ENCODE data around the gene SLC6A1.
A peak's percentile ranks its signal among the peaks of the same experiment; 100 is the strongest.
"Not testable (repeated sequence)": the region's sequence is repeated elsewhere in the genome, so short reads cannot be mapped to it uniquely, and the experiment has no call there.

Gene SLC6A1

DNA sequence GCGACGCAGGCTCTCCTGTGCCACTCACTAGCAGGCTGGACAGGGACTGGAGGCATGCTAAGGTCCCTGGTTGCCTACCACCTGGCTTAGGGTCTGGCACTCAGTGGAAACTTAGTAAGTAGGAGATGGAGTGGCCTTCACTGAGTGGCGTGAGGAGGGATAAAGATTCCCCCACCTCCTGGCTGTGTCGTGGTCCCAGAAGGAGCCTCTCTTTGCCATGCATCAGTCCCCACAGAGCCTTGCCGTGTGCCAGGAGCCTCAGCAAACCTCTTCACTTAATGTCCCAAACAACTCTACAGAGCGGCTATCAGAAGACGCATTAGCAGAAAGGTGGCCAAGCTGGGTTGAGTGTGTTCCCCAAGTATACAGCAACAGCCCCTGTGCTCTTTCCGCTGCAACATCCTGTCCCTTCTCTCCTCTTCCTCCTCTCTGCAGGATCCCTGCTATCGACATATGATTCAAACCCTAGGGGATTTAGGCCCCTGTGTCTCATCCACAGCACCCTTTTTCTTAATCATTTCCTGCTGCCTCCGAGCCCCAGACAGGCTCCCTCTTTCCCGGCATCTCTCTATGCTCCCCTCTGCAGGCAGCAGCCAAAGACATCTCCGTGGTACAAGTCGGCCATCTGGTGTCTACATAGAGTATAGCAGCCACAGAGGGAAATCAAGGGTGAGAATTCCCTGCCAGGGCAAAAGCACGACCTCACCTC is 66.7 kb downstream of the SLC6A1 start:
- peak; percentile 23 for DNase-seq (ENCODE audit: low read depth, low spot score)

DNA sequence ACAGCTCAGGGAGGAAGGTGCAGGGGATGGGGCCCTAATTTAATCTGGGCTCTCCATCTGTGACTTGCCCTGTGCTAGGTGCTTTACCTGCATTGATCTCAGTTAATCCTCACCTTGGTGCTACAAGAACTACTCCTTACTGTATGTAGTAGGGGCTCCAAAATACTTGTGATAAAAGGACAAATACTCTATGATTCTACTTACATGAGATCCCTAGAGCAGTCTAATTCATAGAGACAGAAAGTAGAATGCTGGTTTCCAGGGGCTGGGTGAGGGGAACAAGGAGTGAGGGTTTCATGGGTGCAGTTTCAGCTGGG is 67.2 kb downstream of the SLC6A1 start:
- no peak for DNase-seq (ENCODE audit: low read depth, low spot score)

DNA sequence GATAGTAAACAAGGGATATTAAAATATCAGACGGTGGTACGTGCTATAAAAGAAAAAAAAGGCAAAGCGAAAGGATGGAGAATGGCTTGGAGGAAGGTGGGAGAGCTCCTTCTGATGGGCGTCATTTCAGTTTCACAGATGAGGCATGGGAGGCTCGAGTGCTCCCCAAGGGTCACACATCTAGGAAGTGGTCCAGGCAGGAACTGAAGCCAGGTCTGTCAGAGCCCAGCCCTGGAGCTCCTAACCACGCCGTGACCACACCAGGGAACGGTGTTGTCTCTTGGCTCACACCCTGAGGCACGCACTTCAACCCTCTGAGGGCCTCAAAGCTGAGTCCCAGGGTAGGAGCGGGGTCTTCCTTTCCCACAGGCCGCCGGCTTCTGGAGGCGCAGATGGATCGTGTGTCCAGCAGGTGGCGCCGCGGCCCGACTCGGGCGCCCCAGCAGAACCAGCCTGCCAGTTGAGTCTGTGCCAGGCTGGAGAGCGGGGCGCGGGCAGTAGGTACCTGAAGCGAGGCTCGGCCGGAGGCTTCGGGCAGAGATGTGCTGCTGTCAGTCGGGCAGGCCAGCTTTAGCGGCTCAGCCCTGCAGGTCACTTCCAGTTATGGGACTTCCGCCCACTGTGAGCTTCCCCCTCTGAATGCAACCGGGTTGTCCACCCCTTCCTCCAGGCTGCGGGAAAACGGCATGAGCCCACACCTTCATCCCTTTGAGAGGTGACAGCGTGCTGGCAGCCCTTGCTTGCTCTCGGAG is 68.1 kb downstream of the SLC6A1 start:
- DNase-seq (ENCODE audit: low read depth, low spot score), result peak; percentile 23

DNA sequence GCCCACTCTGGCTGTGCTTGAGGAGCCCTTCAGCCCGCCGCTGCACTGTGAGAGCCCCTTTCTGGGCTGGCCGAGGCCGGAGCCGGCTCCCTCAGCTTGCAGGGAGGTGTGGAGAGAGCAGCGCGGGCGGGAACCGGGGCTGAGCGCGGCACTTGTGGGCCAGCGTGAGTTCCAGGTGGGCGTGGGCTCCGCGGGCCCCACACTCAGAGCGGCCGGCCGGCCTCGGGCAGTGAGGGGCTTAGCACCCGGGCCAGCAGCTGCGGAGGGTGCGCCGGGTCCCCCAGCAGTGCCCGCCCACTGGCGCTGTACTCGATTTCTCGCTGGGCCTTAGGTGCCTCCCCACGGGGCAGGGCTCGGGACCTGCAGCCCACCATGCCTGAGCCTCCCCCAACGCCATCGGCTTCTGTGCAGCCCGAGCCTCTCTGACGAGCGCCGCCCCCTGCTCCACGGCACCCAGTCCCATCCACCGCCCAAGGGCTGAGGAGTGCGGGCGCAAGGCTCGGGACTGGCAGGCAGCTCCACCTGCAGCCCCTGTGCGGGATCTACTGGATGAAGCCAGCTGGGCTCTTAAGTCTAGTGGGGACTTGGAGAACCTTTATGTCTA is 68.8 kb downstream of the SLC6A1 start:
- peak; percentile 20 for DNase-seq (ENCODE audit: low read depth, low spot score)

DNA sequence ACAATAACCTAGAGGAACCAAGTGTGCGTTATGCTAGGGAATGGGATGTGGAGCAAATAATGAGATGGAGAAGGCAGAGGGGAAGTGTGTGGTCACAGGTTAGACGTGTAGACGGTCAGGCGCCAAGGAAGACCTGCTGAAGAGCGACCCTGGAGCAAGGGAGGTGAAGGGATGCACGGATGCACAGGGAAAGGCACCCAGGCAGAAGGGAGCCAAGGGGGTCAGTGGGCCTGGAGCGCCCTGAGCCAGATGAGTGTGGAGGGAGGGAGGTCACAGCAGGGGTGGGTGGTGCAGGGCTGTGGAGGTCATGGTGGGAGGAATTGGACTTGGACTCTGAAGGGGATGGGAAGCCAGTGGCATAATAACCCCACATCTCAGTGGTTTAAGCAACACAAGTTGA is 70.2 kb downstream of the SLC6A1 start:
- no peak for DNase-seq (ENCODE audit: low read depth, low spot score)

DNA sequence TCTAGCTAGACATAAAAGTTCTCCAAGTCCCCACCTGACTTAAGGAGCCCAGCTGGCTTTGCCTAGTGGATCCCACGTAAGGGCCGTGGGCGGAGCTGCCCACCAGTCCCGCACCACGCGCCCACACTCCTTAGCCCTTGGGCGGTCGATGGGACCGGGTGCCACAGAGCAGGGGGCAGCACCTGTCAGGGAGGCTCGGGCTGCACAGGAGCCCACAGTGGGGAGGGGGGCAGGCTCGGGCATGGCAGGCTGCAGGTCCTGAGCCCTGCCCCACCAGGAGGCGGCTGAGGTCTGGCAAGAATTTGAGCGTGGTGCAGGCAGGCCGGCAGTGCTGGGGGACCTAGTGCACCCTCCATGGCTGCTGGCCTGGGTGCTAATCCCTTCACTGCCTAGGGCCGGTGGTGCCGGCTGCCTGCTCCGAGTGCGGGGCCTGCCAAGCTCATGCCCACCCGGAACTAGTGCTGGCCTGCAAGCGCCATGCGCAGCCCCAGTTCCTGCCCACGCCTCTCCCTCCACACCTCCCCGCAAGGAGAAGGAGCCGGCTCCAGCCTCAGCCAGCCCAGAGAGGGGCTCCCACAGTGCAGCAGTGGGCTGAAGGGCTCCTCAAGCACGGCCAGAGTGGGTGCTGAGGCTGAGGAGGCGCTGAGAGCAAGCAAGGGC is 78.7 kb downstream of the SLC6A1 start:
- DNase-seq (ENCODE audit: low read depth, low spot score), result no peak

DNA sequence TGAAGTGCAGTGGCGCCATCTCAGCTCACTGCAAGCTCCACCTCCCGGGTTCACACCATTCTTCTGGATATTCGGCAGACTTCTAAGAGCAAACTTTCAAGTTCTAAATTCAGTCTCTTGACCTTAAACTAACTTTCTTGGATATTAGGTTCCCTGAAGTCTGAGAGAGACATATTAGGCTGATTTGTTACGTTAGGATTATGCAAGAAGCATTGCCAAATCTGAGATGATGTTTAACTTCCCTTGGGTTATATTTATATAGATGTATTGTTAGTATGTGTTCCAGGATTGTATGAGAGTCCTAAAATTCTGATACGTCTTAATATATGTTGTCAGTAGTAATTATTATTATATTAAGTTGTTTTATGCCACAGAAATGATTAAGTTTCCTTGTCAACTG is 80.1 kb downstream of the SLC6A1 start:
- no peak for DNase-seq (ENCODE audit: low read depth, low spot score)

DNA sequence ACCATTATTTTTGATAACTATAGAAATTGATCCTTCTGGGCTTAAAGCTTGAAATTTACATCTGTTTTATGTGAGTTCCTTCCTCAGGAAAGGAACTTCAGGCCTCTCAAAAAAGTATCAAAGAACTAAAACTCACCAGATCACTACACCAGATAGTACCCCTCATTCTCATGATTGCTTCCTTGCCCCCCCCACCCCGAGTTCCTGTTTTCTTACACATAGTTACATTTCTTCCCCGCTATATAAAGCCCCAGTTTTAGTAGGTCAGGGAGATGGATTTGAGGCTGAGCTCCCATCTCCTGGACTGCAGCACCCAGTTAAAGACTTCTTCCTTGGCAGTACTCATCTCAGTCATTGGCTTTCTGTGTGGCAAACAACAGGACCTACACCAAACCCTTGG is 81.5 kb downstream of the SLC6A1 start:
- DNase-seq (ENCODE audit: low read depth, low spot score), result no peak

DNA sequence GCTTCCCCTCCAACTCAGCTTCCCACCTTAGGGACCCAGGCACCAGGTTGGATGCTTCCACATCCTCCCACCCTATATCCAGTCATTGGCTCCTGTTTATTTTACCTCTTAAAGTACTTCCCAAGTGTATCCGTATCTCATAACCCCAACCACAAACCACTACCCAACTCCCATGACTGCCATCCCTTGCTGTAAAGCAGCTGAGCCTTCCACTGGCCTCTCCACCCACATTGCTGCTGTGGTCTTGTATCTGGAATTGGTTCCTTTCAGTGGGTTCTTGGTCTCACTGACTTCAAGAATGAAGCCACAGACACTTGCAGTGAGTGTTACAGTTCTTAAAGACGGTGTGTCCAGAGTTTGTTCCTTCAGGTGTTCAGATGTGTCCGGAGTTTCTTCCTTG is 81.9 kb downstream of the SLC6A1 start:
- DNase-seq (ENCODE audit: low read depth, low spot score), result no peak

DNA sequence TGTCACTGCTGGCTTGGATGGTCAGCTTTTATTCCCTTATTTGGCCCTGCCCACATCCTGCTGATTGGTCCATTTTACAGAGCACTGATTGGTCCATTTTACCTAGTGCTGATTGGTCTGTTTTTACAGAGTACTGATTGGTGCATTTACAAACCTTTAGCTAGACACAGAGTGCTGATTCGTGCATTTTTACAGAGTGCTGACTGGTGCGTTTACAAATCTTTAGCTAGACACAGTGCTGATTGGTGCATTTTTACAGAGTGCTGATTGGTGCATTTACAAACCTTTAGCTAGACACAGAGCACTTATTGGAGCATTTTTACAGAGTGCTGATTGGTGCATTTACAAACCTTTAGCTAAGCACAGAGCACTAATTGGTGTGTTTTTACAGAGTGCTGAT is 82.6 kb downstream of the SLC6A1 start:
- not testable (repeated sequence) for DNase-seq (ENCODE audit: low read depth, low spot score)

DNA sequence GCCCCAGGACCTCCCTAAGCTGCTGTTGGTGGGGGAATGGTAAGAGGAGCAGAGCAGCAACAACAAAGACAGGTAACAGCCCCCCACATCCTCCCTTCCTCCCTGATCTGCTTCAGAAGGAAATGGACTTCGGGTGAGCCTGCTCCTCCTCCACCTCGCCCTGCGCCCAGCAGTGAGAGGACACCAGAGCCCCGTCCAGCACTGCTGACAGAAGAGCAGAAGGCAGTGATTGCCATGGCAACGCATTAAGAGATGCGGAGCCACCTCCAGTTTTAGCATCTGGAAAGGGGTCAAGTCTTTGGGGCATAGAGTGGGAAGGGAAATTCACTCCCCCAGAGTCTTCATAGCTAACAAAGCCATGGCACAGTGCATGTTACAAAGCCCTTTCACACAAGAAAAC is 84.2 kb downstream of the SLC6A1 start:
- DNase-seq (ENCODE audit: low read depth, low spot score), result no peak

DNA sequence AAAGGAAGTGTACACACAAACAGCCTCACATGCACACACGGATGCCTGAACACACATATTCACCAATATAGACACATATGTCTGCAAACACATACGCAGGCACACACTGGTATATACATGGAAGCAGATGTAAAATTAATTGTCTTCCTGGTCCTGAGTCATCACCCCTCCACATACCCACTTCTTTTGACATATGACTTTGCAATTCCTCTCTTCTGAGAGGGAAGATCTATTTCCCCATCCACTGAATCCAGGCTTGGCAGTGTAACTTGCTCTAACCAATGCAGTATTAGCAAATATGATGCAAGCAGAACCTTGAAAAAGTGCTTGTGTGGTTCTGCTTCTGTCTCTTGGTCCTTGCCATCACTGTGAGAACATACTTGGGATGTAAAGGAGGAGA is 84.9 kb downstream of the SLC6A1 start:
- DNase-seq (ENCODE audit: low read depth, low spot score), result no peak

DNA sequence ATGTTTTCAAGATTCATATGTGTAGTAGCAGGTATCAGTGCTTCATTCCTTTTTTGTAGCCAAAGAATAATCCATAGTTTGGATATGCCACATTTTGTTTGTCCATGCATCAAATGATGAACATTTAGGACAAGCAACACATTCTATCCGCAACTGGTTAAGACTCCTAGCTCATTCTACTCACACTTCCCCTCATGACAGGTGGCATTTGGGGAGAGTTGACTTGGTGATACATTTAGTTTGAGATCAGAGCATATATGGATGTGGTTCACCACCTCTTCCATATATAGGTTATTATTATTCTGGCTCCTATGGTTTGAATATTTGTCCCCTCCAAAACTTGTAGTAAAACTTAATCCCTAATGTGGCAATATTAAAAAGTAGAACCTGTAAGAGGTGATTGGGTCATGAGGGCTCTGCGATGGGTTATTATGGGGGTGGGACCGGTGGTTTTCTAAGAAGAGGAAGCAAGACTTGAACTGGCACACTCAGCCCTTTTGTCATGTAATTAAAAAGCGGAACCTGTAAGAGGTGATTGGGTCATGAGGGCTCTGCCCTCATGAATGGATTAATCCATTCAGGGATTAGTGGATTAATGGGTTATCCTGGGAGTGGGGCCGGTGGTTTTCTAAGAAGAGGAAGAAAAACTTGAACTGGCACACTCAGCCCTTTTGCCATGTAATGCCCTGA is 86.4 kb downstream of the SLC6A1 start:
- DNase-seq (ENCODE audit: low read depth, low spot score), result no peak

DNA sequence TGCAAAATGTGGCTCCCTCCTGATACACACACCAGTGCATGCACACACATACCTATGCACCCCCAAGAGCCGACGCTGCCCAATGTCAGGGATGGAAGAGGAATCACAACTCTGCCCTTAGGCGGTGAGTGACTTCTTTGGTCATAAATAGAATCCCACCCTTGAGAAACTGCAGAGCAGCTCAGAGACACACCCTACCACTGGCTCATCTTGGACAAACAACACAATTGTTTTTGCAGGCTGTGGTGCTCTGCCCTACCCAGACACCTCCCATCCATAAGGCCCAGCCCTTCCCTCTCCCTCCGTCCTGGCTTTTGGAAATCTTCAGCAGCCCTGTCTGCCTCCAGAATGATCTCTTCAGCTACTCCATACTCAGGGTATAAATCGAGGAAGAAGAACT is 87.9 kb downstream of the SLC6A1 start:
- no peak for DNase-seq (ENCODE audit: low read depth, low spot score)

DNA sequence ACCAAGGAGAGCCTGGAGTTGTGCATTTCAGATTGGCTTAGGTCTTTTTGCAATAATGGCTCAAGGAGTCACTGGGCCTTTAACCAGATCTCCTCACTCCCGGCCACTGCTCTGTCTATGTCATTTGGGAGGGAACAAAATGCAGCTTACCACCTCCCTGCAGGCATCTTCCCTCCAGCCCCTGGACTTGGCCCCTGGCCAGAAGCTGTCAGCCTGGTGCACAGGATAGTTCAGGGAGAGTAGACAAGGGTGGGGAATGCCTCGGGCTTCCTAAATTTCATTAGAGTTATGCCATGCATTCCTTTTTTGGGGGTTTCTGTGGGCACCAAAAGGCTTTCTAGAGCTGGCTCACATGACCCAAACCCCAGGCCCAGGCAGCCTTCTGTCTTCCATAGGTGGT is 91.5 kb downstream of the SLC6A1 start:
- DNase-seq (ENCODE audit: low read depth, low spot score), result no peak

DNA sequence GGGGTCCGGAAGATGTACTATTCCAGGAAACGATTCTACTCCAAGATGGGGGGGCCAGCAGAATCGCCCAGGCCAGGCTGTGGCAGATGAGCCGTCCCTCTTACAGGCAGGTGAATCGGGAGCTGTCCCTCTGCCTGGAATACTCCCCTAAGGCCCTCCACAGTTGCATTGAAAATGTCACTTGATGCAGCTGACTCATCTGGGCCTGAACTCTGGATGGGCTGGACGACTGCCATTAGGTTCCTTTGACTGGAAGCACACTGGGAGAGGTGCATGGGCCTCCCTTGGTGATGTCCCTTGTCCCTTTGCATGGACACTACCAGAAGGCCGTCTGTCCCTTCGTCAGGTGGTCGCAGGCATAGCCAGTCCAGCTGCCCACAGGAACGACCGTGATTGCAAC is 92.1 kb downstream of the SLC6A1 start:
- DNase-seq (ENCODE audit: low read depth, low spot score), result no peak

DNA sequence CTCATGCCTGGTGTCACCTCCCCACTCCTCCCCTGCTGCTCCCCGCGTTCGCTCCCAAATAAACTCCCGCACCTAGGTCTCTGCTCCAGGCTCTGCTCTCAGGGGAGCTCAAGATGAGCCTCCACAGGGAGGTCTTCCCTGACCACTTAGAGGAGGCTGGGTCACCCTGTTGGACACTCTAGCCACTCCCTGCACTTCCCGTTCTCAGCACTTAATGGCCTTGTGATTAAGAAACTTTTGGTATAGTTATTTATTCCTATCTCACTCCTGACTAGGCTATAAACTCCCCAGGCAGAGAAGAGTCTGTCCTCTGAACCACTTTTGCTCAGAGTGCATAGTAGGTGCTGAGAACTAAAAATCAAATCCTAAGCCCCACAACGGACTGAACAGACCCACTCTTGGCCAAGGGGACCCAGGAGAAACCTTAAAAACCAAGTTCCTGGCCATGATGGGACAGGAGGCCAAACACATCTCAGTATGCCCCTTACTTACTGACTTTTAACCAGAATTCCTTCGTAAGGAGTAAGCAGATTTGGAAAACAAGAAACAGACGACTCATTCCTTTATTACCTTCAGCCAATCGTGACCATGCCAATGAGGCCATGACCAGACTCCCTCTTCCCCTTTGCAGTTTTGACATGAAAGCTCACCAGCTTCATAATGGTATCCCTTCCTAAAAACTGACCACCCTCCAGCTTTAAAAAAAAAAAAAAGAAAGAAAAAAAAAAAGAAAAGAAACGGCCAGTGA is 92.7 kb downstream of the SLC6A1 start:
- no peak for DNase-seq (ENCODE audit: low read depth, low spot score)

DNA sequence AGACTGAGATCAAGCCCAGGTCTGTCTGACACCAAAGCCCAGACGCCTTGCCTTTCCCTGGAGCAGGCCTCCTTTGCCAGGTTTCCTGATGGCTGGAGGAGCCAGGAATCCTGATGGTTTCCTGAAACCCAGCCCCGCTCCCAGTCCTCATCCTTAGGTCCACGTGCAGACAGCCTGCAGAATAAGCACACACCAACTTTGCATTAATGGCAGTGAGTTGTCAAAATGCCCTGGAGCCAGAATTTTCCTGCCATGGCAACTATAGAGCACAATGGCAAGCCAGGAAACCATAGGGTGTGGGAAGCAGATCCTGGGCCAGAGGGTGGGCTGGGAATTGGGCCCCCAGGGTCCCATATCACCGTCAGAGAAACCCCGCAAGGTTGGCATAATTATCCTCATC is 94.3 kb downstream of the SLC6A1 start:
- DNase-seq (ENCODE audit: low read depth, low spot score), result no peak

DNA sequence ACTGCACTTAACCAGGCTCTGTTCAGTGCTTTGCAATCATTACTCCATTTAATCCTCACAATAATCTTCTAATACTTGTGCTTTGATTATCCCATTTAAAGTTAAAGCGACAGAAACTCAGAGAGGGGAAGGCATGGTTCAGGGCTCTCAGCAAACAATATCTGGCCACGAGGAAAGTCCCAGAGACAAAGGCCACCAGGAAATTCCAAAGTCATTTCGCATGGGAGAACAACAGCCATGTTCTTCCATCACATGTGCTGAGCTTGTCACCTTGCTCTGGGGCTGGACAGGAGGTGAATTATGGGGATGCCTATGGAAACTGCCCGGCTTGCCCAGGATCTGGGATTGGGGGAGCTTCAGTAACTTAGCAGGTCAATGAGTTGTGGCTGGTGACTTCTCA is 95.5 kb downstream of the SLC6A1 start:
- DNase-seq (ENCODE audit: low read depth, low spot score), result no peak

DNA sequence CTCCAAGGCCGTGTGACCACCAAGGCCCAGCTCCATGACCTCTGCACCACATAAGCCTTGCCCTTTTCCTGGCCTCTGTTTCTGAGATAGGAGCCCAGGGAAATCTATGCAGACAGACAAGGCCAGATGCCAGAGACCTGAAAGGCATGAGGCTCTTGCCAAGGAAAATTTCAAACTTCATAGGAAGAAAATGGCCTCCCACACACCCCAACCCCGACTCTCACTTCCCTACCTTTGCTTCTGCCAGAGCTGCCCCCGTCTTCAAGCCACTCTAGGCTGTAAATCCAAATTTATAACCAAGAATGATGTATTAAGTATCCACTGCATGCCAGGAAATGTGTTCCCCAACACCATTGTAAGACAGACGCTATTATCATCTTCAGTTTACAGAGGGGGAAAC is 96.3 kb downstream of the SLC6A1 start:
- DNase-seq (ENCODE audit: low read depth, low spot score), result no peak

Data from iPS DF 19.7 (cell line).